G401 (cell line): Measurements from ENCODE around the gene ACRBP. TPM values are rescaled to one million over a fixed set of nuclear protein-coding genes. Genes with fewer than 3 reads are reported as not detected.

Source experiments
- DNase-seq: peaks from one replicate; pipeline ENCODE4 v3.0.0-alpha.2; 2015; ENCODE audit warnings: low spot score
- in situ Hi-C: cut with HindIII; loops from 2 replicates; pipeline ENCODE4 v1.10.0; 2016; ENCODE audit warnings: low sequenced_read_pairs, mixed read lengths
- total RNA-seq: library from RNA; depleted of rRNA; stranded (reverse); fragments of >200 nt; shearing (Covaris generic); gene quantifications from 2 replicates; pipeline ENCODE4 v1.2.3, GENCODE V29; 2014

ACRBP gene
- total RNA-seq, 1 experiment from 2014 or later: not detected

- no peak for DNase-seq
- in situ Hi-C loops: no loop called here
These were observed 26.4 kb downstream of the ACRBP start for GRCh38 chr12:6620885-6621274.

DNA sequence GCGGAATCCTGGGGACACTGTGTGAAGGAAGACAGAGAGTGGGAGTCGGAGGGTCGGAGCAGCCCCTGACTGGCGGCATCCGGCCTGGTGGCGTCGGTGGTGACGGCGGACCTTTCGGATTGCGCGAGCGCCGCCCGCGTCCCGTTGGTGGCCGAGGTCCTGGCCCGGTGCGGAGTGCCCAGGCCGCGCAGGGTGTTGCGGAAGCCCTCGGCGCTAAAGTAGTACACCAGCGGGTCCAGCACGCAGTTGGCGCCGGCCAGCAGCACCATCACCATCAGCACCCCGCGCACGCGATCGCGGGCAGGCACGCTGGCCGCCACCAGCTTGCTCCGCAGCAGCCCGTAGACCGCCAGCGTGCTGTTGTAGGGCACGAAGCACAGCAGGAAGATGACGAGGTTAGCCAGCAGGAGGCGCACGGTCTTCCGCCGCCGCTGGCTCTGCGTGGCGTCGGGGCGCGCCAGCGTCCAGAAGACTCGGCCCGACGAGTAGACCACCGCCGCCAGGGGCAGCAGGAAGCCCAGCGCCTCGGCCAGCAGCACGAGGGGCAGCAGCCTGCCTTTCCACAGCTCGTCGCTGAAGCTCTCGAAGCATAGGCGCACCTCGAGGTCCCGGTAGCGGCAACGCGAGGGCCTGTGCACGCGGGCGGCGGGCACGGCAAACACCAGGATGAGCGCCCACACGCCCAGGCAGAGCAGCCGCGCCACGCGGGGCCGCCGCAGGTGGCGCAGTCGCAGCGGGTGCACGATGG, 26.9 kb downstream of the ACRBP start:
- no peak for DNase-seq
- in situ Hi-C loops: no loop called here

GRCh38 chr12:6618483-6619225, 28.6 kb downstream of the ACRBP start:
- in situ Hi-C loops: no loop called here
- DNase-seq: no peak

- in situ Hi-C loops: no loop called here
- DNase-seq: peak; percentile 26
These were observed 31.4 kb downstream of the ACRBP start for GRCh38 chr12:6615802-6616201.

DNA sequence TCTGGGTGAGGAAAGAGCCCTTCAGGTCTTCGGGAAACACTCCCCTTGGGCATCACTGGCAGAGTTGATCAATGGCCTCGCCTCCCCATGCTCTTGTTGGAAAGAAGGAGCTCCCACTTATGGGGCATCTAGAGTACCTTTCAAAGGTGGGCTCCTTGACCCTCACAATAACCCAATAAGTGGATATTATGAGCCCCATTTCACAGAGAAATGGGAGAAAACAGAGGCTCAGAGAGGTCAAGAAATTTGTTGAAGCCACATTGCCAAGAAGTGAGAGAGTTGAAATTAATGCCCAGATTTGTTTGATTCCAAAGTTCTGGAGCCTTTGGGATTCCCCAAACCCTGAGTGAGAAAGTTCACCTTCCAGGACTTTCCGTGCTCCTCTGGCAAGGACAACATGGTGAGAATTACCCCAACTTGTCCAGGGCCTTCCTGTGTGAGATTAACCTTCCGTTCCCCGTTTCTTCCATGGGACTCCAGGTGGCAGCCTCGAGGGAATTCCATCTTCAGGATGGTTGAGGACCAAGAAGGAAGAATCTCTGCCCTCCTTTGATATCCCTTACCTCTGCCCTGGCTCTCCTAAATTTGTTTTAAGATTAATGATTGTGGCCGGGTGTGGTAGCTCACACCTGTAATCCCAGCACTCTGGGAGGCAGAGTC, 32.6 kb downstream of the ACRBP start:
- in situ Hi-C loops: no loop called here
- peak; percentile 39 for DNase-seq

DNA sequence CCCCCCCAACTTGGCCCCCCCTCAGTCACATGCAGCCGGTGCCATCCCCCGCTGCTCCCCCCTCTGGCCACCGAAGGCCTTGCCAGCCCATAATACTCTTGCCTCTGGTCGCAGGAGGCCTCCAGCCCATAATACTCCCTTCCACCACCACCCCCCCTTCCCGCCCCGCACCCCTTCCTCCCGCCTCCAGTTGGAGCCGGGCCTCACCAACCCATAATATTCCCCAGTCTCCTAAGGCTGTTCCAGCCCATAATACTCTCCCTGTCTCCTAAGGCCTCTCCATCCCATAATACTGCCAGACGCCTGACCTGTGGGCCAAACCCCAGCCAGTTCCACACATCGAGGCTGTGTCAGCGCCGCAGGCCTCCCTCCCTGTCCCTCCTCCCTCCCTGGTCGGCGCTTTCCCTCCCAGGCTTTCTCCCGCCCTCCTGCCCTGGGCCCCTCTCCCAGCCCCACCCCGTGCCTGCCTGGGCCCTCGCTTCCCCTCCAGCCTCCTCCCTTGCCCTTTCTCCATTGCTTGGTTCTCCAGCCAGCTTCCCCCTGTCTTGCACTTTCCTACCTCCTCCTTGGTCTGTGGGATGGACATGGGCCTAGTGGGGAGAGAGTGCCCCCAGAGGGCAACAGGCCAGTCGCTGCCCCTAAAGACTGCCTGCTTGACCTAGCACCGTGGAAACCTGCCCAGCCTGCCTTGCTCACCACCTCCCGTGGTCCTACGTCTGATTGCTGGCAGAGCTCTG, 33.3 kb downstream of the ACRBP start:
- DNase-seq: peak; percentile 98
- in situ Hi-C loops: no loop called here

- in situ Hi-C loops: no loop called here
These were observed 34.0 kb downstream of the ACRBP start for GRCh38 chr12:6613015-6613775.

GRCh38 chr12:6612652-6613014, 34.6 kb downstream of the ACRBP start:
- in situ Hi-C loops: no loop called here

More at GRCh38 chr12:6613015-6613775, 34.0 kb downstream of the ACRBP start:
- peak; percentile 82 for DNase-seq

GRCh38 chr12:6612247-6612646, 35.0 kb downstream of the ACRBP start:
- DNase-seq: peak; percentile 51
- in situ Hi-C loops: no loop called here

More at GRCh38 chr12:6612652-6613014, 34.6 kb downstream of the ACRBP start:
- no peak for DNase-seq

GRCh38 chr12:6608592-6609281, 38.5 kb downstream of the ACRBP start:
- in situ Hi-C loops: no loop called here
- DNase-seq: peak; percentile 66

GRCh38 chr12:6607751-6608591, 39.3 kb downstream of the ACRBP start:
- in situ Hi-C loops: no loop called here
- peak; percentile 93 for DNase-seq

DNA sequence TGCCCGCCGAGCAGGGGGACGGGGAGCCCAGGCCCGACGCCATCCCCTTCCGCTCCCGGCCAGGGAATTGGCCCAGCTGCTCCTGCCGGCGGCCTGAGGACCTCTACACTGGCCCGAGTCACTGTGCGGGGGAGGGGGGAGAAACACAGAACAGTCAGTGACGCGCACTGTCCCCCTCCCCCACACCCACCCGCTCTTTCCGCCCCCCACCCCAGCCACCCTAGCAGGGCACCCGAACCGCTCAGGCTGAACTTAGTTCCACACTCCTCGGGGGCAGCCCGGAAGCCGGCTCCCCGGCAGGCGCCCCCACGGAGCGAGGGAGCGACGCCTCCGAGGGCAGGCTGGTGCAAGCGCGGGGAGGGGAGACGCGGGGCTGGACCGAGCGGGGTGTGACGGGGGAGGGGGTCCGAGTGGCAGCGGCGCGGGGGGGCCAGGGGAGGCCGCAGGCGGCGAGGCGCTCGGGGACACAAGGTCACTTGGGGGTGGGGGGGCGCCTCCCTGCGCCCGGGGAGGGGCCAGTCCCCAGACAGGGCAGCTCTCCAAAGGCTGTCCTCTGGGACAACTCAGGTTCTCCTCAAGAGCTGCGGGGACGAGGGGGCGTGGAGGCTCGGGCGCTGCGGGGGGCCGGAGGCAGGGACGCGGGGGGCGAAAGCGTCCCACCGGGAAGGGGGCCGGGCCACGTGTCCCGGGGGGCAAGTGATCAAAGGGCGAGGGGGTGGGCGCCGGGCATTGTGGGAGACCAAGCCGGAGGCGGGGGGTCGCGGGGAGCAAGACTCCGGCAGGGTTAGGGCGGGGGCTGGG, 40.7 kb downstream of the ACRBP start:
- peak; percentile 40 for DNase-seq
- in situ Hi-C loops: no loop called here

DNA sequence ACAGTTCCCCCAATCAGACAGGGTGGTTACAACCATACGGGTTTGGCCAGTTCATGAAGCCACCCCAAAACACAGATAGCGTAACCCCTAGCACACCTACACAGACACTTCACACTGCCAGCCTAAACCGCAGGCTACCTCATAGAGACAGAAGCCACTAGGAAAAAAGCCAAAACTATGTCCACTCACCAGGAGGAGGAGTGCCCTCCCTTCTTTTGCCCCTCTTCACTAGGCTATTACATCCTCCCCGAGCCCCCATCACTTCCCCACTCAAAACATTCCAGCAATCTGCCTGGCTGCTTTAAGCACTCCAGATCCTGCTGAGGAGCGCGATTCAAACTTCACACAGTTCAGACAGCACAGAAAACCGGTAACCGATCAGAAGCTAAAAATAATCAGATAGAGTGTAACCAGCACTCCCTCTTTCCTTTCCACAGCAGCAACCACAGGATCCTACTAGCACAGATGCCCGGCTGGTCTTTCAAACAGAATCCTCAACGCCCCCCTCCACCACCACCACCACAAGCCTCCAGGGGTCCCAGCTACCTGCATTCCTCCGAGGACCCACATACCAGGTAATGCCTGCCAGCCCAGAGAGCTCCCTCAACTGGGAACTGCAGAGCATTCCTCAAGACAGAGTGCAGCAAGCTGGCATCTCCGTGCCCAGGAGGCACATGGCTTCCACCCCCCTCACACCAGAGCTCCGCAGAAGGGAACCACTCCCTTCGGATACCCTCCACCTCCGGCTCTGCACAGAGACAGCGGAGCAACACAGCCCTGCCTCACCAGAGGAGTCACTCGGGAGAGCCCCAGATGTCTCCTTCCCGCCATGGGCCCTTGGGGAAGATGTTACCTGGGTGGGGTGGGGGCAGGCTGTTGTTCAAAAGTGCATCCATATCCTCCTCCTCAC, 41.6 kb downstream of the ACRBP start:
- peak; percentile 52 for DNase-seq
- in situ Hi-C loops: no loop called here

DNA sequence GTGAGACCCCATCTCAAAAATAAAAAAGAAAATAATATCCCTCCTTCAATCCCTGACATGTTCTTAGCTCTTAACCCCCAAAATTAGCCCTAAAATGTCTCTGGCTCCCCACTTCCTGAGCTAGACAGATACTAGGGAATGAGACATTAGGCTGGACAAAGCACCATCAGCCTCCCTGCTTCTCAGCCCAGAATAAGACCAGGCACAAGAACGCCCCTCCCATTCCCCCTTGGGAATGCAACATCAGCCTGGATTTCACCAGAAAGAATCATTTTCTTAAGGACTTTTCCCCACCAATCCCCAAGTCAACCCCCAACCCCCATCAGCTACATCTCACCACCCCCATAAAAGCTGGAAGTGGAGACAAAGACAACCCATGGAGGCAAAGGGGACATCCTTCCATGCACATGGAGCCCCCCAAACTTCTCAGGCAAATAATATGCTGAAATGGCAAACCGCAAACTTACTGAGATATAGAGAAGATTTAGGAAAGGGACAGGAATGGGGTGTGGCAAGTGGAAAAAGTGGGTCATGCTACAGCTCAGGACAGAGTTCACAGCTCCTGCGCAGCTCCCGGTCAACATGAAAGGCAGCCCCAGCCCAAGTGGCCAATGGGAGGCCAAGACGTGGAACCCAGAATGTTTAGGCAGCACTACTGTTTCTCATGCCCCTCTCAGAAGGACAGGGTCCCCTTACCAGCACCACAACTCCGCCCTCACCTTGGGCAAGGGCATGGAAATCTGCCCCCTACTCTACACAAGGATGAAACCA, 42.8 kb downstream of the ACRBP start:
- in situ Hi-C loops: no loop called here
- DNase-seq: peak; percentile 23

- in situ Hi-C loops: no loop called here
- DNase-seq: peak; percentile 16
These were observed 44.1 kb downstream of the ACRBP start for GRCh38 chr12:6603095-6603567.
